ENCODE results near the gene SEC31B.

GRCh38 chr10:100524638-100525037 is 5.0 kb upstream of the SEC31B start:
- no peak for TF ChIP-seq CTCF (IDR thresholded peaks at IDR 0.05; ENCODE audit: poor library complexity)
- TF ChIP-seq EZH2 (IDR thresholded peaks at IDR 0.05; ENCODE audit: borderline replicate concordance): no peak
- TF ChIP-seq EZH2phosphoT487 (IDR thresholded peaks at IDR 0.05; ENCODE audit: low read depth, severe bottlenecking, unreplicated experiment): no peak
